Colonic mucosa (tissue), 4 donors: ENCODE data around the gene QPCTL. TPM values are rescaled to one million over a fixed set of nuclear protein-coding genes. Genes with fewer than 3 reads are reported as not detected.

ENCODE experiments used
- DNase-seq: peaks from one replicate; pipeline ENCODE4 v3.0.0-alpha.2; 2020
- H3K27ac ChIP-seq: fragments of 200-600 bp; one replicate; pipeline ENCODE4 v1.8.0; 2021
- H3K27me3 ChIP-seq: fragments of 200-600 bp; one replicate; pipeline ENCODE4 v1.8.0; 2021
- H3K36me3 ChIP-seq: fragments of 200-600 bp; one replicate; pipeline ENCODE4 v1.8.0; 2021
- H3K4me1 ChIP-seq: fragments of 200-600 bp; one replicate; pipeline ENCODE4 v1.8.0; 2021; ENCODE audit warnings: mild to moderate bottlenecking
- H3K4me3 ChIP-seq: fragments of 200-600 bp; one replicate; pipeline ENCODE4 v1.8.0; 2021
- H3K9ac ChIP-seq, 2 donors: one replicate each; pipeline ENCODE4 v1.7.0; 2013; ENCODE audit warnings: control low read depth in 2 of 2, low read depth in 2 of 2, low read length in 2 of 2
- H3K9me3 ChIP-seq: fragments of 200-600 bp; one replicate; pipeline ENCODE4 v1.8.0; 2021
- intact Hi-C: fragments of 100-400 bp; cut with DNase I; formaldehyde crosslinking; loops from one replicate; pipeline ENCODE4 v1.14.1; 2022
- total RNA-seq, 2 donors: library from RNA; stranded (reverse); fragmentation: NEBNext Ultra II Directional in 1 of 2; extraction: Animal tissue kit (Norgen Biotek cat#: 25700) in 1 of 2; gene quantifications; one replicate each; pipeline ENCODE4 v1.2.1, GENCODE V29; 2021
- TF ChIP-seq, protein P1 (sequence below): fragments of 200-600 bp; IDR thresholded peaks from one replicate; pipeline ENCODE4 v1.8.0; 2022; ENCODE audit warnings: antibody characterized with exemption, mild to moderate bottlenecking
- donor health status: healthy.
- donor health status: DM: no; HTN: no; CAD: no.
- donor health status: DM: no; HTN: no; CAD: no.

Gene QPCTL
- total RNA-seq, 2 donors from 2014 or later, result 10.7 to 11.2 TPM

DNA sequence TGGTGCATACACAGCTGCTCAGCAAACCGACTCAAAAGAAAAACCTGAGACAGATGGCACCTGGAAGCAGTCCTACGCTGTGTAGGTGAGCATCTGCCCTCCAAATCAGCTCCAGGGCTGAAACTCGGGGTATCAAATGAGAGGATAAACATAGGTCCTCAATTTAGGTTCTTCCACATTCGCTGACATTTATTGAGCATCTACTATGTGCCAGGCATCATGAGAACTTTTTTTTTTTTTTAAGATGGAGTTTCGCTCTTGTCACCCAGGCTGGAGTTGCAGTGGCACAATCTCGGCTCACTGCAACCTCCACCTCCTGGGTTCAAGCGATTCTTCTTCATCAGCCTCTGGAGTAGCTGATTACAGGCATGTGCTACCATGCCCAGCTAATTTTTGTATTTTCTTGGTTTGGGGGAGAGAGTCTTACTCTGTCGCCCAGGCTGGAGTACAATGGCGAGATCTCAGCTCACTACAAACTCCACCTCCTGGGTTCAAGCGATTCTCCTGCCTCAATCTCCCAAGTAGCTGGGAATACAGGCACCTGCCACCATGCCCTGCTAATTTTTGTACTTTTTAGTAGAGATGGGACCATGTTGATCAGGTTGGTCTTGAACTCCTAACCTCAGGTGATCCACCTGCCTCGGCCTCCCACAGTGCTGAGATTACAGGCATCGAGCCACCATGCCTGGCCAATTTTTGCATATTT, 13.4 kb downstream of the QPCTL start:
- Histone ChIP-seq H3K27ac (no peak overlapping the region), H3K4me1 (no peaks in the 10 kb centered on the region), H3K9me3 (no peaks in the 10 kb centered on the region), H3K27me3 (no peaks in the 10 kb centered on the region), H3K4me3 (no peak overlapping the region), H3K36me3 (no peaks in the 10 kb centered on the region), H3K9ac (no peak overlapping the region)
- TF ChIP-seq, protein P1, sequence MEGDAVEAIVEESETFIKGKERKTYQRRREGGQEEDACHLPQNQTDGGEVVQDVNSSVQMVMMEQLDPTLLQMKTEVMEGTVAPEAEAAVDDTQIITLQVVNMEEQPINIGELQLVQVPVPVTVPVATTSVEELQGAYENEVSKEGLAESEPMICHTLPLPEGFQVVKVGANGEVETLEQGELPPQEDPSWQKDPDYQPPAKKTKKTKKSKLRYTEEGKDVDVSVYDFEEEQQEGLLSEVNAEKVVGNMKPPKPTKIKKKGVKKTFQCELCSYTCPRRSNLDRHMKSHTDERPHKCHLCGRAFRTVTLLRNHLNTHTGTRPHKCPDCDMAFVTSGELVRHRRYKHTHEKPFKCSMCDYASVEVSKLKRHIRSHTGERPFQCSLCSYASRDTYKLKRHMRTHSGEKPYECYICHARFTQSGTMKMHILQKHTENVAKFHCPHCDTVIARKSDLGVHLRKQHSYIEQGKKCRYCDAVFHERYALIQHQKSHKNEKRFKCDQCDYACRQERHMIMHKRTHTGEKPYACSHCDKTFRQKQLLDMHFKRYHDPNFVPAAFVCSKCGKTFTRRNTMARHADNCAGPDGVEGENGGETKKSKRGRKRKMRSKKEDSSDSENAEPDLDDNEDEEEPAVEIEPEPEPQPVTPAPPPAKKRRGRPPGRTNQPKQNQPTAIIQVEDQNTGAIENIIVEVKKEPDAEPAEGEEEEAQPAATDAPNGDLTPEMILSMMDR, result no peak
- intact Hi-C loops, result no loop called here
- no peak for DNase-seq

DNA sequence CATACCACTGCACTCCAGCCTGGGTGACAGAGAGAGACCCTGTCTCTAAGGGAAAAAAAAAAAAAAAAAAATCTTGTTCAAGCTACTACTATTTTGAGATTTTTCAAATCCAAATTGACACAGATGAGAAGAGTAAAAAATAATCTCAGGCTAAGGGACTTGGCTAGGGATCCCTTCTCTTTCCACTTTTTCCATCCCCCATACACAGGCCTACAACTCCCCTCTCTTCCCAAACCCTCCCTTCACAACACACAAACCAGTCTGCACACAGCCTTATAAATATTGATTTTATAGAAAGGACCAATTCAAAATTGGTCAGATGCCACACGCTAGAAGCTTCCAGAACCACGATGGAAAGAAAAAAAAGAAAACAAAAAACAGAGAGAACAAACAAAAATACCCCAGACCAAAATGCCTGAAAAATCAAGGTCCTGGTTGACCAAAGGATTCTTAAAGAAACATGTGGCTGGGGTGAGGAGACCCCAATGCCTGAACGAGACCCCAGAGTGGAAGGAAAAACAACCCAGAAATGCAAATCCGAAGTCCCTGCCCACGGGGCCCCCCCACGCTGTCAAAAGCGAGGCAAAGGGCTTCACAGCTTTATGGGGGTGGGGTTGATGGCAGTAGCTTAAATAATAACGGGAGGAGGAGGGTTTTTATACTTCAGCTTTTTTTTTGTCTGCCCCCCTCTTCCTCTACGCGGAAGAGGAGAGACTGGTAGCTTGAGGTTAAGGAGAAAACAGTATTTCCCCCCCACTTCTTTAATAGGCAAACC, 18.1 kb downstream of the QPCTL start:
- Histone ChIP-seq H3K4me3 (no peak overlapping the region), H3K4me1 (no peaks in the 10 kb centered on the region), H3K27me3 (no peaks in the 10 kb centered on the region), H3K9ac (no peak overlapping the region), H3K9me3 (no peaks in the 10 kb centered on the region), H3K36me3 (no peaks in the 10 kb centered on the region), H3K27ac (no peak overlapping the region)
- no peak for DNase-seq
- intact Hi-C loops, result no loop called here
- TF ChIP-seq, protein P1, result no peak

DNA sequence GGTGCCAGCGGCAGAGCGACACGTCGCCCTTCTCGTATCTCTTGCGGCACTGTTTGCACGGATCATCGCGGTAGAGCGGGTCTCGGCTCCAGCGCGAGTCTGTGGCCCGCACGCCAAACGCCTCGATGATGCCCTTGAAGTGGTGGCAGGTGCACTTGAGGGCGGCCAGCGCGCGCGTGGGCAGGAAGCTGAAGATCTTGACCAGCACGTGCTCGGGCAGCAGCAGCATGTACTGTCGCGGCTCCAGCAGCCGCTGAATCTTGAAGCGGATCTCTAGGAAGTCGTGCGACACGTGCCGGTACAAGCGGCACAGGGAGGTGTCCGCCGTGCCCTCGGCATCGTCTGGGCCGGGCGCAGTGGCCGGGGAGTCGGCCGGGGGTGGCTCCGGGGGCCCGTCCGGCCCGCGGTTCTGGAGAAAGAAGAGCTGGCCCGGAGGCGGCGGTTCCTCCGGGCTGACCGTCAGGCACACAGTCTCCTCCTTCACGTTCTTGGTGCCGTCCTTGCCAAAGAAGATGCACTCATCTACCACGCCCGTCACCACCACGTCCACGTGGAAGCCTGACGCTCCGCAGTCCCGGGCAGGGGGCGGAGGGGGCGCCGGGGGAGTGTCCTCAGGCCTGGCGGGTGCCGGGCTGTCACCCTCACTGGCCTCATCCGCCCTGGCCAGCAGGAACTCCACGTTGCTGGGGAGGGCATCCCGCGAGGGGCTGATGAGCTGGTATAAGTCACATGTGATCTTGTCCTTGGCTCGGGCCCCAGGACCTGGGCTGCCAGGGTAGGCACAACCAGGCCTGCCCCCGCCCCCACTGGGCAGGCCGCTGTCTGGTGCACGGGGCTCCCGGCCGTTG, 19.6 kb downstream of the QPCTL start:
- TF ChIP-seq, protein P1, result no peak
- no peak overlapping the region for H3K27ac ChIP-seq
- no peak overlapping the region for H3K4me3 ChIP-seq
- H3K36me3 ChIP-seq, result no peaks in the 10 kb centered on the region
- H3K9me3 ChIP-seq, result no peaks in the 10 kb centered on the region
- no peaks in the 10 kb centered on the region for H3K4me1 ChIP-seq
- intact Hi-C loops, result no loop called here
- H3K9ac ChIP-seq, result no peak overlapping the region
- DNase-seq, result no peak
- no peaks in the 10 kb centered on the region for H3K27me3 ChIP-seq

DNA sequence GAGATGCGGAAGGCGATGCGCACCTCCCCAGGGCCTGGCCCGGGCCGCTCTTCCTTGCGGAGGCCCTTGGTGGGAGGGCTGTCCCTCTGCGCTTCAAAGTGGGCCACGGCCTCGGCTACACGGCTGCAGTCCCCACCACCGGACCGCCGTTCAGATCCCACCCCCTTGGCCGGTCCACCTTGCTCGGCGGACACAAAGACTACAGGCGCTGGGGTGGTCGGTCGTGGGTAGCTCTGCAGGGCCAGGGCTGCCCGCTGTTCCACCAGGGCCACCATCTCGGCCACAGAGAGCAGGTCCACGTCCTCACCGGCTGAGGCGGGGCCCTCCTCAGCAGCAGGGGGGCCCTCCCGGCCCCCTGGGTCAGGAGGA, 20.2 kb downstream of the QPCTL start:
- no peaks in the 10 kb centered on the region for H3K36me3 ChIP-seq
- H3K27me3 ChIP-seq, result no peaks in the 10 kb centered on the region
- DNase-seq, result no peak
- TF ChIP-seq, protein P1, result no peak
- intact Hi-C loops, result no loop called here
- H3K4me1 ChIP-seq, result no peaks in the 10 kb centered on the region
- no peak overlapping the region for H3K4me3 ChIP-seq
- no peak overlapping the region for H3K27ac ChIP-seq
- H3K9me3 ChIP-seq, result no peaks in the 10 kb centered on the region
- no peak overlapping the region for H3K9ac ChIP-seq

DNA sequence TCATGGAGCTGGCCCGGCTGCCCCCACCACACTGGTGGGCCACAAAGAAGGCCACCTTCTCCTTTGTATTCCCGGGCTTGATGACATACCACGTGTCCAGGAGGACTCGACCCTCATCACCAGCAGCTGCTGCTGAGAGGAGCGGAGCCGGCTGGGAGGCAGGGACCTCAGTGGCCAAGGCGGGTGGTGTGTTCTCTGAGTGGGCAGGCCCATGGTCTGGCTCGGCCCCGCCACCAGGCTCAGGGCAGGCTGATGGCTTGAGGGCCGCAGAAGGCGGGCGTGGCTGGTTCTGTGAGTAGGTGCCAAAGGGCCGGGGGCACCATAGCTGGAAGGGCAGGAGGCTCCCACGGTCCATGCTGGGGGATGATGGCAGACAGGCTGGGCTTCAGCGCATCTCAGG, 20.7 kb downstream of the QPCTL start:
- Histone ChIP-seq H3K27me3 (no peaks in the 10 kb centered on the region), H3K4me1 (no peaks in the 10 kb centered on the region), H3K9ac (no peak overlapping the region), H3K27ac (no peak overlapping the region), H3K9me3 (no peaks in the 10 kb centered on the region), H3K4me3 (no peak overlapping the region), H3K36me3 (no peaks in the 10 kb centered on the region)
- no peak for DNase-seq
- intact Hi-C loops, result no loop called here
- TF ChIP-seq, protein P1, result no peak
